SK-N-SH (cell line): ENCODE measurements around the gene SMPD3. TPM values are rescaled to one million over a fixed set of nuclear protein-coding genes. Genes with fewer than 3 reads are reported as not detected.

ENCODE experiments used
- CTCF ChIA-PET: fragments of 300-600, 350-600 bp; formaldehyde crosslinking; extraction: SDS; loops from one replicate; lab custom pipeline; 2021; lab: Yijun Ruan, JAX
- POLR2A ChIA-PET: fragments of 350-600 bp; sonication (Branson Sonifier 250); formaldehyde crosslinking; extraction: SDS; loops from one replicate; lab custom pipeline; 2020; ENCODE audit warnings: antibody characterized with exemption, inconsistent platforms; lab: Yijun Ruan, JAX
- DNase-seq: peaks from one replicate; pipeline ENCODE4 v3.0.0; 2012
- H2AFZ ChIP-seq: fragments of 200-600 bp; sonication (generic); 2 replicates; pipeline ENCODE4 v1.8.1; 2016; ENCODE audit warnings: antibody characterized with exemption, mild to moderate bottlenecking, low read depth
- H3F3A ChIP-seq: fragments of 200-600 bp; sonication (generic); replicated peaks from 2 replicates; pipeline ENCODE3; 2016; ENCODE audit warnings: antibody characterized with exemption, mild to moderate bottlenecking; ENCODE audit not compliant: insufficient read depth
- H3K27ac ChIP-seq, 2 experiments: fragments of 200-500 bp in 1 of 2; fragments of 200-600 bp in 1 of 2; sonication (Bioruptor generic) in 1 of 2; sonication (generic), shearing (Covaris generic) in 1 of 2; 2 replicates each; pipeline versions ENCODE4 v1.5.1 to v1.6.1; 2014 to 2016; ENCODE audit warnings: low read depth in 2 of 2, inconsistent platforms in 1 of 2, low read length in 1 of 2, mild to moderate bottlenecking in 1 of 2, mixed read lengths in 1 of 2
- H3K27me3 ChIP-seq: fragments of 200-600 bp; sonication (generic), shearing (Covaris generic); 2 replicates; pipeline ENCODE4 v1.6.1; 2016; ENCODE audit warnings: mixed run types; ENCODE audit not compliant: insufficient read depth
- H3K36me3 ChIP-seq, 2 experiments: fragments of 200-500 bp in 1 of 2; fragments of 200-600 bp in 1 of 2; sonication (Bioruptor generic) in 1 of 2; sonication (generic) in 1 of 2; replicated peaks in 1 of 2; 2 replicates each; pipeline versions ENCODE3 to v1.5.1; 2014 to 2016; ENCODE audit warnings: low read length in 1 of 2, mild to moderate bottlenecking in 1 of 2; ENCODE audit not compliant: insufficient read depth in 2 of 2, control insufficient read depth in 1 of 2
- H3K4me1 ChIP-seq, 2 experiments: fragments of 200-500 bp in 1 of 2; fragments of 200-600 bp in 1 of 2; sonication (Bioruptor generic) in 1 of 2; sonication (generic), shearing (Covaris generic) in 1 of 2; 2 replicates each; pipeline versions ENCODE4 v1.5.1 to v1.6.1; 2014 to 2016; ENCODE audit warnings: low read depth in 1 of 2, low read length in 1 of 2, mixed run types in 1 of 2; ENCODE audit not compliant: insufficient read depth in 2 of 2, control insufficient read depth in 1 of 2
- H3K4me2 ChIP-seq: fragments of 200-600 bp; sonication (generic), shearing (Covaris generic); 2 replicates; pipeline ENCODE4 v1.6.1; 2017; ENCODE audit warnings: mixed run types
- H3K4me3 ChIP-seq, 2 experiments: fragments of 200-500 bp in 1 of 2; fragments of 200-600 bp in 1 of 2; sonication (Bioruptor generic) in 1 of 2; sonication (generic), shearing (Covaris generic) in 1 of 2; 2 replicates each; pipeline versions ENCODE4 v1.5.1 to v1.8.1; 2014 to 2016; ENCODE audit warnings: low read depth in 2 of 2, inconsistent platforms in 1 of 2, low read length in 1 of 2, mild to moderate bottlenecking in 1 of 2, mixed read lengths in 1 of 2, moderate library complexity in 1 of 2
- H3K79me2 ChIP-seq: fragments of 200-600 bp; sonication (generic); 2 replicates; pipeline ENCODE4 v1.8.1; 2017; ENCODE audit warnings: mild to moderate bottlenecking; ENCODE audit not compliant: insufficient read depth
- H3K9ac ChIP-seq: fragments of 200-600 bp; sonication (generic); 2 replicates; pipeline ENCODE4 v1.6.1; 2017; ENCODE audit warnings: mixed run types
- H3K9me2 ChIP-seq: fragments of 200-600 bp; sonication (generic); 2 replicates; pipeline ENCODE4 v1.6.1; 2017; ENCODE audit warnings: mixed run types
- H3K9me3 ChIP-seq: fragments of 200-600 bp; sonication (generic); 2 replicates; pipeline ENCODE4 v1.6.1; 2017; ENCODE audit warnings: mixed run types, mild to moderate bottlenecking, moderate library complexity
- H4K20me1 ChIP-seq: fragments of 200-600 bp; sonication (generic); 2 replicates; pipeline ENCODE4 v1.6.1; 2017; ENCODE audit warnings: mild to moderate bottlenecking, mixed run types; ENCODE audit not compliant: insufficient read depth
- CHD2 ChIP-seq: fragments of 150-350 bp; IDR thresholded peaks from 2 replicates; pipeline ENCODE4 v1.6.1; 2018; ENCODE audit warnings: low read length; ENCODE audit not compliant: partially characterized antibody
- ELF1 ChIP-seq: IDR thresholded peaks from 2 replicates; pipeline ENCODE4 v1.4.0; 2012
- EP300 ChIP-seq, 2 experiments: IDR thresholded peaks; 2 replicates each; pipeline versions ENCODE4 v1.4.0 to v1.6.1; 2012; ENCODE audit warnings: borderline replicate concordance in 1 of 2, low read depth in 1 of 2, low read length in 1 of 2
- FOXM1 ChIP-seq: IDR thresholded peaks from 2 replicates; pipeline ENCODE4 v1.4.0; 2012; ENCODE audit warnings: low read depth, mild to moderate bottlenecking
- GATA2 ChIP-seq: sonication (generic); formaldehyde crosslinking; IDR thresholded peaks from 2 replicates; pipeline ENCODE4 v1.5.0; 2020; ENCODE audit warnings: mild to moderate bottlenecking, missing genetic modification reagents
- JUND ChIP-seq: IDR thresholded peaks from 2 replicates; pipeline ENCODE4 v1.4.0; 2012
- MXI1 ChIP-seq: IDR thresholded peaks from 2 replicates; pipeline ENCODE4 v1.6.1; 2012; ENCODE audit warnings: mild to moderate bottlenecking, low read depth, low read length, improper control_type of control experiment
- RAD21 ChIP-seq: IDR thresholded peaks from 2 replicates; pipeline ENCODE4 v1.6.1; 2012; ENCODE audit warnings: mild to moderate bottlenecking, low read length
- SMC3 ChIP-seq: IDR thresholded peaks from 2 replicates; pipeline ENCODE4 v1.6.1; 2012; ENCODE audit warnings: low read depth, low read length, improper control_type of control experiment
- TCF12 ChIP-seq: IDR thresholded peaks from 2 replicates; pipeline ENCODE4 v1.4.0; 2012
- USF1 ChIP-seq: IDR thresholded peaks from 2 replicates; pipeline ENCODE4 v1.4.0; 2012; ENCODE audit warnings: low read depth, borderline replicate concordance
- ZBTB33 ChIP-seq: IDR thresholded peaks from 2 replicates; pipeline ENCODE4 v1.4.0; 2012; ENCODE audit warnings: low read depth, borderline replicate concordance
- WGBS: methylation state at CpG from one replicate; pipeline ENCODE4 v1.1.6; 2017; ENCODE audit warnings: low lambda C conversion rate; 5-methylcytosine and 5-hydroxymethylcytosine counted together
- polyA plus RNA-seq, 3 experiments: library from polyadenylated mRNA; depleted of rRNA; stranded (reverse); fragments of >200 nt; gene quantifications; 2 replicates each; pipeline ENCODE4 v1.2.3, GENCODE V29; 2012

The SMPD3 gene
- polyA plus RNA-seq, 1 of the 3 experiments (the other 2 are of a cell fraction), result 0.38 TPM

GRCh38 chr16:68369168-68369567, 79.1 kb downstream of the SMPD3 start (continued):
- no peak for TF ChIP-seq ZBTB33
- TF ChIP-seq MXI1, result no peak
- TF ChIP-seq EP300 (IDR thresholded peaks at IDR 0.05; ENCODE audit: borderline replicate concordance in 1 of 2, low read depth in 1 of 2, low read length in 1 of 2), result no peak

GRCh38 chr16:68368301-68368888, 79.9 kb downstream of the SMPD3 start:
- POLR2A ChIA-PET, result interaction anchor here (1.2 kb wide), 1 partner anchor 39 kb away, joined by 3 read pairs; no protein-coding TSS in a partner anchor

GRCh38 chr16:68367891-68368290, 80.4 kb downstream of the SMPD3 start:
- H3K27ac ChIP-seq, result no peak overlapping the region
- ChIA-PET CTCF (interaction anchor here (0.6 to 2.4 kb wide), 8 partner anchors 11 to 153 kb away, joined by 3 to 9 read pairs (median 5); no protein-coding TSS in a partner anchor), POLR2A (interaction anchor here (1.2 kb wide), 1 partner anchor 39 kb away, joined by 3 read pairs; no protein-coding TSS in a partner anchor)
- no peaks in the 10 kb centered on the region for H3K9me3 ChIP-seq
- WGBS, result 88% methylated on average over 14 of the region's 14 CpGs
- no peaks in the 10 kb centered on the region for H4K20me1 ChIP-seq
- H2AFZ ChIP-seq, result no peak overlapping the region
- TF ChIP-seq SMC3 (no peak), CHD2 (no peak), RAD21 (no peak), GATA2 (no peak), JUND (no peak)
- H3K4me3 ChIP-seq, result no peak overlapping the region
- H3K4me2 ChIP-seq, result no peak overlapping the region
- no peak overlapping the region for H3K9ac ChIP-seq
- H3K9me2 ChIP-seq, result no peaks in the 10 kb centered on the region
- DNase-seq, result no peak
- H3K36me3 ChIP-seq, result no peaks in the 10 kb centered on the region
- no peaks in the 10 kb centered on the region for H3F3A ChIP-seq
- no peaks in the 10 kb centered on the region for H3K27me3 ChIP-seq
- peaks cover 0 to 45% of the 10 kb centered on the region in 2 experiments; a peak in 1 of 4 replicates for H3K4me1 ChIP-seq
- no peaks in the 10 kb centered on the region for H3K79me2 ChIP-seq

More at GRCh38 chr16:68368301-68368888, 79.9 kb downstream of the SMPD3 start:
- no peak overlapping the region for H2AFZ ChIP-seq
- no peaks in the 10 kb centered on the region for H3K27me3 ChIP-seq
- no peaks in the 10 kb centered on the region for H4K20me1 ChIP-seq
- H3K9ac ChIP-seq, result no peak overlapping the region
- no peak overlapping the region for H3K4me2 ChIP-seq
- CTCF ChIA-PET, result interaction anchor here (0.7 to 1.6 kb wide), 7 partner anchors 10 to 153 kb away, joined by 3 to 9 read pairs (median 5); no protein-coding TSS in a partner anchor
- H3K9me2 ChIP-seq, result no peaks in the 10 kb centered on the region
- no peak overlapping the region for H3K27ac ChIP-seq
- no peaks in the 10 kb centered on the region for H3K36me3 ChIP-seq
- peaks cover 0 to 40% of the 10 kb centered on the region in 2 experiments; a peak in 1 of 4 replicates for H3K4me1 ChIP-seq
- H3F3A ChIP-seq, result no peaks in the 10 kb centered on the region
- no peak for TF ChIP-seq USF1
- no peak for TF ChIP-seq TCF12
- TF ChIP-seq FOXM1, result no peak
- peak in 1 of 2 experiments; percentile 22; a peak in 1 of 4 replicates for TF ChIP-seq EP300 (IDR thresholded peaks at IDR 0.05; ENCODE audit: borderline replicate concordance in 1 of 2, low read depth in 1 of 2, low read length in 1 of 2)
- no peak for TF ChIP-seq ELF1
- TF ChIP-seq, all 33 proteins: peak for 1
- Histone ChIP-seq H3K4me3 (no peak overlapping the region), H3K9me3 (no peaks in the 10 kb centered on the region), H3K79me2 (no peaks in the 10 kb centered on the region)
- WGBS, result 75% methylated on average over 10 of the region's 12 CpGs
- peak; percentile 74 for DNase-seq
